AG04450 (cell line): ENCODE results near the gene EIPR1. TPM values are rescaled to one million over a fixed set of nuclear protein-coding genes. Genes with fewer than 3 reads are reported as not detected.

ENCODE experiments used
- CTCF ChIA-PET: fragments of 300-600, 350-600 bp; formaldehyde crosslinking; extraction: SDS; loops from one replicate; lab custom pipeline; 2022; ENCODE audit warnings: antibody characterized with exemption, inconsistent platforms; lab: Charles Lee
- POLR2A ChIA-PET: fragments of 350-600 bp; formaldehyde crosslinking; extraction: SDS; loops from one replicate; lab custom pipeline; 2021; ENCODE audit warnings: antibody characterized with exemption, inconsistent platforms; lab: Yijun Ruan, JAX
- DNase-seq: peaks from one replicate; pipeline ENCODE4 v3.0.0-alpha.2; 2011; ENCODE audit warnings: low read depth, low spot score
- H3K27ac ChIP-seq: one replicate; pipeline ENCODE4 v1.5.1; 2012; ENCODE audit warnings: low read depth, low read length, control low read depth
- H3K27me3 ChIP-seq: one replicate; pipeline ENCODE4 v1.6.0; 2012; ENCODE audit warnings: low read length; ENCODE audit not compliant: control insufficient read depth, insufficient read depth
- H3K4me3 ChIP-seq: 2 replicates; pipeline ENCODE4 v1.5.1; 2011; ENCODE audit warnings: mild to moderate bottlenecking, low read depth, low read length, control low read depth
- H3K9me3 ChIP-seq: 2 replicates; pipeline ENCODE4 v1.5.1; 2012; ENCODE audit warnings: low read length; ENCODE audit not compliant: control insufficient read depth, insufficient read depth
- CTCF ChIP-seq: IDR thresholded peaks from 2 replicates; pipeline ENCODE4 v1.5.1; 2011; ENCODE audit warnings: low read depth, low read length, control low read depth, inconsistent platforms
- polyA plus RNA-seq: library from polyadenylated mRNA; depleted of rRNA; stranded (reverse); fragments of >200 nt; gene quantifications from 2 replicates; pipeline ENCODE4 v1.2.3, GENCODE V29; 2011

EIPR1 gene
- polyA plus RNA-seq, 1 experiment: 33.2 TPM

GRCh38 chr2:3149441-3150217, 228.0 kb downstream of the EIPR1 start:
- CTCF ChIA-PET: no interaction called here
- DNase-seq: no peak

DNA sequence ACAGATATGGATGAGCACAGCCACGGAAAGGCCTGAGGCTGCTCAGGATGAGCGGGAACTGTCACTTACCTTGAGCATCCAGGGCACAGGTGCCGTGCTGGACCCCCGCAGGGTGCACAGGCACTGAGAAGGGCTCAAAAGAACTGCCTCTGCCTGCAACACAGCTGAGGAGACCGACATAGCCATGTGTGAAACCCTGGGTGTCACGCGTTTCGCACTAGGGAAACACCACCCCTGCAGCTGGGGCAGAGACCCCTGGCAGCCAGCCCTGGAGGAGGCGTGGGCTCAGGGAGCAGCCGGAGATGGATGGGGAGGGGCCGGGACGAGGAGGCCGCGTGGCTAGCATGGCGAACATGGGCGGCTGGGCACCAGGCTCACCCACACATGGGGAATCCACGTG, 228.9 kb downstream of the EIPR1 start:
- no peaks in the 10 kb centered on the region; the same call in 1 of the 2 replicates for H3K9me3 ChIP-seq

More at GRCh38 chr2:3149441-3150217, 228.0 kb downstream of the EIPR1 start:
- H3K27ac ChIP-seq: no peak overlapping the region
- no peaks in the 10 kb centered on the region for H3K27me3 ChIP-seq
- H3K4me3 ChIP-seq: no peak overlapping the region
- POLR2A ChIA-PET: no interaction called here
- H3K9me3 ChIP-seq: no peaks in the 10 kb centered on the region; the same call in 1 of the 2 replicates
- no peak for TF ChIP-seq CTCF

DNA sequence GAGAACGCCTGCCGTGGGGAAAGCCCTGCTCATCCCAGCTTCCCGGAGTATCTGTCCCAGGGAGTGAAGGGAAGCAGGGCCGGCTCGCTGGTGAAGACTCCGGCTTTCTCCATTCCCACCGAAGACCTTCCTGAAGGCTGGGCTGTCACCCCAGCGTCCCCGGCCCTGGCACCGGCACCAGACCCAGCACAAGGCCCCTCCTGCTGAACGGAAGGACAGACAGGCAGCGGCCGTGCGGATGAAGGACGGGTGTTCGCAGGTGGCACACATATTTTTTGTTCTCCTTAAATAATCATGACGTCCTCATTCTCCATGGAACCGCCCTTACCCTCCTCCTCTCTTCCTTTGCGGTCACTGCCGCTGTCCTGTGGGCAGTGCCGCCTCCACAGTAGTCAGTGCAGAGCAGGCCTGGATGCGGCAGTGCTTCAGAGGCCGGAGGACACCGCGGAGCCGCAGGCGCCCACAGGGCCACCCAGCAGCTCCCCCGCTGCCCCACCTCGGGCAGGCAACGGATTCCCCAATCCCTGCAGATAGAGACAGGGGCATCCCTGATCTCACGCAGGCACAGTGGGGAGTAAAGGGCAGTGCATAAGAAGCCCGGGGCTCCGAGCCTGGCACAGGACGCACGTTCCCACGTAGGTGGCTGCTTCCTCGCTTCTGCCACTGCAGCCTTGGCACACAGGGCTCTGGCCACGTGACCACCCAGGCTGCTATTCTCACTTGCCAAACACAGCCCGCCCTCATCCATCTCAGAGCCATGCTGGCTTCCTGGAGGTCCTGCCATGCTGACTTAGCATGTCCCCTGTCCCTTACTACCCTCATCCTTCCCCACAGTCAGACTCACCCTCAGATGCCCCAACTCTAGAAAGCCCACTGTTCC, 229.7 kb downstream of the EIPR1 start:
- Histone ChIP-seq H3K27me3 (no peaks in the 10 kb centered on the region), H3K4me3 (no peak overlapping the region), H3K9me3 (peaks cover 1% of the 10 kb centered on the region; the same call in 1 of the 2 replicates), H3K27ac (no peak overlapping the region)
- CTCF ChIA-PET: no interaction called here
- DNase-seq: no peak
- POLR2A ChIA-PET: no interaction called here
- TF ChIP-seq CTCF: no peak

More for the DNA sequence above, 228.9 kb downstream of the EIPR1 start:
- DNase-seq: no peak
- Histone ChIP-seq H3K4me3 (no peak overlapping the region), H3K27me3 (no peaks in the 10 kb centered on the region), H3K27ac (no peak overlapping the region)
- TF ChIP-seq CTCF: no peak
- ChIA-PET POLR2A (no interaction called here), CTCF (no interaction called here)

- H3K9me3 ChIP-seq: peaks cover 10% of the 10 kb centered on the region; the same call in 1 of the 2 replicates
- H3K27ac ChIP-seq: no peak overlapping the region
- ChIA-PET POLR2A (no interaction called here), CTCF (no interaction called here)
- no peak overlapping the region for H3K4me3 ChIP-seq
- no peaks in the 10 kb centered on the region for H3K27me3 ChIP-seq
- no peak for DNase-seq
- TF ChIP-seq CTCF: no peak
These were observed 230.6 kb downstream of the EIPR1 start for GRCh38 chr2:3146772-3147650.
